SK-N-SH (cell line): ENCODE measurements around the gene KRT26. TPM values are rescaled to one million over a fixed set of nuclear protein-coding genes. Genes with fewer than 3 reads are reported as not detected.

ENCODE experiments used
- CTCF ChIA-PET: fragments of 300-600, 350-600 bp; formaldehyde crosslinking; extraction: SDS; loops from one replicate; lab custom pipeline; 2021; lab: Yijun Ruan, JAX
- POLR2A ChIA-PET: fragments of 350-600 bp; sonication (Branson Sonifier 250); formaldehyde crosslinking; extraction: SDS; loops from one replicate; lab custom pipeline; 2020; ENCODE audit warnings: antibody characterized with exemption, inconsistent platforms; lab: Yijun Ruan, JAX
- DNase-seq: peaks from one replicate; pipeline ENCODE4 v3.0.0; 2012
- H2AFZ ChIP-seq: fragments of 200-600 bp; sonication (generic); 2 replicates; pipeline ENCODE4 v1.8.1; 2016; ENCODE audit warnings: antibody characterized with exemption, mild to moderate bottlenecking, low read depth
- H3F3A ChIP-seq: fragments of 200-600 bp; sonication (generic); replicated peaks from 2 replicates; pipeline ENCODE3; 2016; ENCODE audit warnings: antibody characterized with exemption, mild to moderate bottlenecking; ENCODE audit not compliant: insufficient read depth
- H3K27ac ChIP-seq, 2 experiments: fragments of 200-500 bp in 1 of 2; fragments of 200-600 bp in 1 of 2; sonication (Bioruptor generic) in 1 of 2; sonication (generic), shearing (Covaris generic) in 1 of 2; 2 replicates each; pipeline versions ENCODE4 v1.5.1 to v1.6.1; 2014 to 2016; ENCODE audit warnings: low read depth in 2 of 2, inconsistent platforms in 1 of 2, low read length in 1 of 2, mild to moderate bottlenecking in 1 of 2, mixed read lengths in 1 of 2
- H3K27me3 ChIP-seq: fragments of 200-600 bp; sonication (generic), shearing (Covaris generic); 2 replicates; pipeline ENCODE4 v1.6.1; 2016; ENCODE audit warnings: mixed run types; ENCODE audit not compliant: insufficient read depth
- H3K36me3 ChIP-seq, 2 experiments: fragments of 200-500 bp in 1 of 2; fragments of 200-600 bp in 1 of 2; sonication (Bioruptor generic) in 1 of 2; sonication (generic) in 1 of 2; replicated peaks in 1 of 2; 2 replicates each; pipeline versions ENCODE3 to v1.5.1; 2014 to 2016; ENCODE audit warnings: low read length in 1 of 2, mild to moderate bottlenecking in 1 of 2; ENCODE audit not compliant: insufficient read depth in 2 of 2, control insufficient read depth in 1 of 2
- H3K4me1 ChIP-seq, 2 experiments: fragments of 200-500 bp in 1 of 2; fragments of 200-600 bp in 1 of 2; sonication (Bioruptor generic) in 1 of 2; sonication (generic), shearing (Covaris generic) in 1 of 2; 2 replicates each; pipeline versions ENCODE4 v1.5.1 to v1.6.1; 2014 to 2016; ENCODE audit warnings: low read depth in 1 of 2, low read length in 1 of 2, mixed run types in 1 of 2; ENCODE audit not compliant: insufficient read depth in 2 of 2, control insufficient read depth in 1 of 2
- H3K4me2 ChIP-seq: fragments of 200-600 bp; sonication (generic), shearing (Covaris generic); 2 replicates; pipeline ENCODE4 v1.6.1; 2017; ENCODE audit warnings: mixed run types
- H3K4me3 ChIP-seq, 2 experiments: fragments of 200-500 bp in 1 of 2; fragments of 200-600 bp in 1 of 2; sonication (Bioruptor generic) in 1 of 2; sonication (generic), shearing (Covaris generic) in 1 of 2; 2 replicates each; pipeline versions ENCODE4 v1.5.1 to v1.8.1; 2014 to 2016; ENCODE audit warnings: low read depth in 2 of 2, inconsistent platforms in 1 of 2, low read length in 1 of 2, mild to moderate bottlenecking in 1 of 2, mixed read lengths in 1 of 2, moderate library complexity in 1 of 2
- H3K79me2 ChIP-seq: fragments of 200-600 bp; sonication (generic); 2 replicates; pipeline ENCODE4 v1.8.1; 2017; ENCODE audit warnings: mild to moderate bottlenecking; ENCODE audit not compliant: insufficient read depth
- H3K9ac ChIP-seq: fragments of 200-600 bp; sonication (generic); 2 replicates; pipeline ENCODE4 v1.6.1; 2017; ENCODE audit warnings: mixed run types
- H3K9me2 ChIP-seq: fragments of 200-600 bp; sonication (generic); 2 replicates; pipeline ENCODE4 v1.6.1; 2017; ENCODE audit warnings: mixed run types
- H3K9me3 ChIP-seq: fragments of 200-600 bp; sonication (generic); 2 replicates; pipeline ENCODE4 v1.6.1; 2017; ENCODE audit warnings: mixed run types, mild to moderate bottlenecking, moderate library complexity
- H4K20me1 ChIP-seq: fragments of 200-600 bp; sonication (generic); 2 replicates; pipeline ENCODE4 v1.6.1; 2017; ENCODE audit warnings: mild to moderate bottlenecking, mixed run types; ENCODE audit not compliant: insufficient read depth
- CTCF ChIP-seq: fragments of 200-600 bp; sonication (generic); IDR thresholded peaks from 2 replicates; pipeline ENCODE4 v1.6.1; 2017; ENCODE audit warnings: antibody characterized with exemption, mild to moderate bottlenecking, moderate library complexity
- EP300 ChIP-seq, 2 experiments: IDR thresholded peaks; 2 replicates each; pipeline versions ENCODE4 v1.4.0 to v1.6.1; 2012; ENCODE audit warnings: borderline replicate concordance in 1 of 2, low read depth in 1 of 2, low read length in 1 of 2
- EZH2phosphoT487 ChIP-seq: fragments of 200-600 bp; sonication (generic); IDR thresholded peaks from 2 replicates; pipeline ENCODE4 v1.6.1; 2017; ENCODE audit warnings: low read depth, mixed run types, mild to moderate bottlenecking, antibody characterized with exemption, moderate library complexity, borderline replicate concordance
- FOSL2 ChIP-seq: IDR thresholded peaks from 2 replicates; pipeline ENCODE4 v1.4.0; 2012; ENCODE audit warnings: low read depth, mild to moderate bottlenecking, moderate library complexity, borderline replicate concordance
- FOXM1 ChIP-seq: IDR thresholded peaks from 2 replicates; pipeline ENCODE4 v1.4.0; 2012; ENCODE audit warnings: low read depth, mild to moderate bottlenecking
- IRF3 ChIP-seq: fragments of 150-350 bp; IDR thresholded peaks from 2 replicates; pipeline ENCODE4 v1.6.1; 2016; ENCODE audit warnings: mild to moderate bottlenecking, low read depth, low read length
- JUND ChIP-seq: IDR thresholded peaks from 2 replicates; pipeline ENCODE4 v1.4.0; 2012
- MXI1 ChIP-seq: IDR thresholded peaks from 2 replicates; pipeline ENCODE4 v1.6.1; 2012; ENCODE audit warnings: mild to moderate bottlenecking, low read depth, low read length, improper control_type of control experiment
- NFIC ChIP-seq: IDR thresholded peaks from 2 replicates; pipeline ENCODE4 v1.4.0; 2012; ENCODE audit warnings: borderline replicate concordance
- RAD21 ChIP-seq: IDR thresholded peaks from 2 replicates; pipeline ENCODE4 v1.6.1; 2012; ENCODE audit warnings: mild to moderate bottlenecking, low read length
- RXRA ChIP-seq: IDR thresholded peaks from 2 replicates; pipeline ENCODE4 v1.4.0; 2012; ENCODE audit warnings: low read depth, mild to moderate bottlenecking, borderline replicate concordance
- SMC3 ChIP-seq: IDR thresholded peaks from 2 replicates; pipeline ENCODE4 v1.6.1; 2012; ENCODE audit warnings: low read depth, low read length, improper control_type of control experiment
- TAF1 ChIP-seq: IDR thresholded peaks from 2 replicates; pipeline ENCODE4 v1.6.1; 2012; ENCODE audit warnings: low read depth, mild to moderate bottlenecking, low read length, moderate library complexity, borderline replicate concordance
- TCF12 ChIP-seq: IDR thresholded peaks from 2 replicates; pipeline ENCODE4 v1.4.0; 2012
- WGBS: methylation state at CpG from one replicate; pipeline ENCODE4 v1.1.6; 2017; ENCODE audit warnings: low lambda C conversion rate; 5-methylcytosine and 5-hydroxymethylcytosine counted together
- polyA plus RNA-seq, 3 experiments: library from polyadenylated mRNA; depleted of rRNA; stranded (reverse); fragments of >200 nt; gene quantifications; 2 replicates each; pipeline ENCODE4 v1.2.3, GENCODE V29; 2012
- TF ChIP-seq, protein P1 (sequence below): IDR thresholded peaks from 2 replicates; pipeline ENCODE4; 2012

KRT26 gene
- polyA plus RNA-seq, 1 of the 3 experiments (the other 2 are of a cell fraction) = not detected

GRCh38 chr17:40793832-40794231 is 21.8 kb upstream of the KRT26 start:
- H3K9ac ChIP-seq = no peak overlapping the region
- no peaks in the 10 kb centered on the region for H3K36me3 ChIP-seq
- no peaks in the 10 kb centered on the region for H3K4me1 ChIP-seq
- H3K9me2 ChIP-seq = no peaks in the 10 kb centered on the region
- no peaks in the 10 kb centered on the region for H3K79me2 ChIP-seq
- POLR2A ChIA-PET = no interaction called here
- H3K4me3 ChIP-seq = no peak overlapping the region
- no peaks in the 10 kb centered on the region for H3K9me3 ChIP-seq
- TF ChIP-seq RXRA (no peak), NFIC (no peak), FOSL2 (no peak), JUND (no peak), EP300 (IDR thresholded peaks at IDR 0.05; ENCODE audit: borderline replicate concordance in 1 of 2, low read depth in 1 of 2, low read length in 1 of 2) (no peak), MXI1 (no peak), TAF1 (no peak), IRF3 (no peak), FOXM1 (no peak), TCF12 (no peak)
- TF ChIP-seq, protein P1, sequence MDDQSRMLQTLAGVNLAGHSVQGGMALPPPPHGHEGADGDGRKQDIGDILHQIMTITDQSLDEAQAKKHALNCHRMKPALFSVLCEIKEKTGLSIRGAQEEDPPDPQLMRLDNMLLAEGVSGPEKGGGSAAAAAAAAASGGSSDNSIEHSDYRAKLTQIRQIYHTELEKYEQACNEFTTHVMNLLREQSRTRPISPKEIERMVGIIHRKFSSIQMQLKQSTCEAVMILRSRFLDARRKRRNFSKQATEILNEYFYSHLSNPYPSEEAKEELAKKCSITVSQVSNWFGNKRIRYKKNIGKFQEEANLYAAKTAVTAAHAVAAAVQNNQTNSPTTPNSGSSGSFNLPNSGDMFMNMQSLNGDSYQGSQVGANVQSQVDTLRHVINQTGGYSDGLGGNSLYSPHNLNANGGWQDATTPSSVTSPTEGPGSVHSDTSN = no peak
- H4K20me1 ChIP-seq = no peaks in the 10 kb centered on the region
- DNase-seq = no peak
- peaks cover 71% of the 10 kb centered on the region for H3K27me3 ChIP-seq
- no peak overlapping the region for H2AFZ ChIP-seq
- H3K4me2 ChIP-seq = no peak overlapping the region
- CTCF ChIA-PET = interaction anchor here (0.8 to 1.8 kb wide), 2 partner anchors 168 to 755 kb away, joined by 3 to 6 read pairs; no protein-coding TSS in a partner anchor
- no peaks in the 10 kb centered on the region for H3F3A ChIP-seq
- 20% methylated on average over 10 of the region's 10 CpGs for WGBS
- no peak overlapping the region for H3K27ac ChIP-seq

DNA sequence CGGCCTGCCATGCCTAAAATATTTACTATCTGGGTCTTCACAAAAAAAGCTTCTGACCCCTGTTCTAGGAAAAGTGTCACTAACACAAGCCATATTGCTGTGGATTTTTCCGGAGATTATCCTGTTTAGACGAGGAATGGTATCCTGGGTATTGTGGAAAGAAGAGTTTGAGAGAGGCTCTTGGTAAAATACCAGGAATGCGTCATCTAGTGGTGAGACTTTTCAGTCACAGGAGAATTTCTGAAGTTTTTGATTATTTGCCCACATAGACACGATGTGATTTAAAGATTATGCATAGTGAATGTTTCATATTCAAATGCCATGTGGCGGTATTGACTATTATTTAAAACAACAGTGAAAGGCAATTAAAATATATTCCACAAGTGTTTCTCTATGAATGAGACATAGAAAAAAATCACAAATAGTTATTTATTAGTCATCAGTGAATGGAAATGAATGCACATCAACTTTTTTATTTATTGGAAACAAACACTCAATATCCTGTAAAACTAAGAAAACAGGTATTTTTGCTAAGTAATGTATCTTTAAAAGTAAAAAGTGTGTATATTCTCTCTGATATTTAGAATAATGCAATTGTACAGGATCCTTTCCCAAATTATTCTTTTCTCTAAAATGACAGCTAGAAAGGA is 19.9 kb upstream of the KRT26 start:
- H3K79me2 ChIP-seq = no peaks in the 10 kb centered on the region
- peaks cover 65% of the 10 kb centered on the region for H3K27me3 ChIP-seq
- 21% methylated on average over 6 of the region's 6 CpGs for WGBS
- ChIA-PET CTCF (interaction anchor here (0.7 to 3.1 kb wide), 8 partner anchors 11 to 871 kb away, joined by 3 to 26 read pairs (median 3); no protein-coding TSS in a partner anchor), POLR2A (no interaction called here)
- H3K9me2 ChIP-seq = no peaks in the 10 kb centered on the region
- peak; percentile 15 for DNase-seq
- H4K20me1 ChIP-seq = no peaks in the 10 kb centered on the region
- H3F3A ChIP-seq = no peaks in the 10 kb centered on the region
- H3K9me3 ChIP-seq = no peaks in the 10 kb centered on the region
- TF ChIP-seq EP300 (IDR thresholded peaks at IDR 0.05; ENCODE audit: borderline replicate concordance in 1 of 2, low read depth in 1 of 2, low read length in 1 of 2) = no peak
- TF ChIP-seq RAD21 = peak; percentile 41
- TF ChIP-seq EZH2phosphoT487 = no peak
- TF ChIP-seq CTCF = peak; percentile 56
- peak; percentile 36 for TF ChIP-seq SMC3
- TF ChIP-seq, all 33 proteins: peak for 3
- H3K36me3 ChIP-seq = no peaks in the 10 kb centered on the region
- no peak overlapping the region for H3K27ac ChIP-seq
- no peak overlapping the region for H3K4me2 ChIP-seq
- H3K4me1 ChIP-seq = no peaks in the 10 kb centered on the region
- H3K4me3 ChIP-seq = no peak overlapping the region; a peak in 1 of 4 replicates
- H2AFZ ChIP-seq = no peak overlapping the region
- no peak overlapping the region for H3K9ac ChIP-seq
